Raji (cell line): ENCODE results near the gene MAPK13.

Source experiments
- POLR2A ChIP-seq: IDR thresholded peaks from 2 replicates; pipeline ENCODE4 v1.6.1; 2011; ENCODE audit warnings: low read depth, low read length, control low read depth; ENCODE audit not compliant: insufficient read depth

MAPK13 gene

GRCh38 chr6:36111526-36111925 lies 18.8 kb upstream of the MAPK13 start:
- TF ChIP-seq POLR2A = no peak

GRCh38 chr6:36113049-36113448 lies 17.3 kb upstream of the MAPK13 start:
- TF ChIP-seq POLR2A = no peak

GRCh38 chr6:36113703-36114102 lies 16.6 kb upstream of the MAPK13 start:
- no peak for TF ChIP-seq POLR2A

GRCh38 chr6:36114798-36115408 lies 15.4 kb upstream of the MAPK13 start:
- TF ChIP-seq POLR2A = no peak

GRCh38 chr6:36115412-36115811 lies 14.9 kb upstream of the MAPK13 start:
- no peak for TF ChIP-seq POLR2A

- no peak for TF ChIP-seq POLR2A
These were observed 14.0 kb upstream of the MAPK13 start for GRCh38 chr6:36116066-36116864.

GRCh38 chr6:36116943-36117342 lies 13.4 kb upstream of the MAPK13 start:
- no peak for TF ChIP-seq POLR2A

GRCh38 chr6:36117658-36118549 lies 12.4 kb upstream of the MAPK13 start:
- TF ChIP-seq POLR2A = no peak

- no peak for TF ChIP-seq POLR2A
These were observed 11.7 kb upstream of the MAPK13 start for GRCh38 chr6:36118550-36119107.

GRCh38 chr6:36119209-36119608 lies 11.1 kb upstream of the MAPK13 start:
- TF ChIP-seq POLR2A = no peak

GRCh38 chr6:36120018-36120417 lies 10.3 kb upstream of the MAPK13 start:
- no peak for TF ChIP-seq POLR2A

- TF ChIP-seq POLR2A = peak; percentile 54; the same call in 1 of the 2 replicates
These were observed 9.8 kb upstream of the MAPK13 start for GRCh38 chr6:36120539-36120938.

GRCh38 chr6:36120979-36121786 lies 9.1 kb upstream of the MAPK13 start:
- TF ChIP-seq POLR2A = no peak; the same call in 1 of the 2 replicates

GRCh38 chr6:36121787-36122494 lies 8.4 kb upstream of the MAPK13 start:
- TF ChIP-seq POLR2A = no peak
